ENCODE data around the gene OLFM1.
"Not testable (repeated sequence)": the region's sequence is repeated elsewhere in the genome, so short reads cannot be mapped to it uniquely, and the experiment has no call there.

The OLFM1 gene

DNA sequence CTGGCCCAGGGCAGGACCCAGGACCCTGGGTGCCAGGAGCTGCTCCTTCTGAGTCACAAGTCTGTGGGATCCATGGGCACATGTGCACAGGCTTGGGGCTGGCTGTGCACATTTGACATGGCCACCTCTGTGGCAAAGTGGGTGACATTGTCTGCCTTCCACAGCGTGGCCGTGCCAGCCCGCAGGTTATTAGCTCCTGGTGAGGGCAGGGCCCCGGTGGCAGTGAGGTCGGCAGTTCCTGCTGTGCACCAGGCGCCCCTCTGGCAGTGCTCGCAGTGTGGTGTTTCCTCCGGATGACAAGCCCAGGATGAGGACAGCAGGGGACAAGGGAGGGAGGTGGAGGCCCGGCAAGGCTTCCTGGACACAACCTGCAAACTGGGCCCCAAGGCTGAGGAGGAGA lies 60.5 kb downstream of the OLFM1 start:
- no peaks in the 10 kb centered on the region for H3K4me1 ChIP-seq (ENCODE audit: low read length)
- H3K36me3 ChIP-seq (replicated peaks; ENCODE audit: low read depth, low read length), result no peaks in the 10 kb centered on the region
- H3K79me2 ChIP-seq (ENCODE audit: low read length), result no peaks in the 10 kb centered on the region
- TF ChIP-seq, protein P1, sequence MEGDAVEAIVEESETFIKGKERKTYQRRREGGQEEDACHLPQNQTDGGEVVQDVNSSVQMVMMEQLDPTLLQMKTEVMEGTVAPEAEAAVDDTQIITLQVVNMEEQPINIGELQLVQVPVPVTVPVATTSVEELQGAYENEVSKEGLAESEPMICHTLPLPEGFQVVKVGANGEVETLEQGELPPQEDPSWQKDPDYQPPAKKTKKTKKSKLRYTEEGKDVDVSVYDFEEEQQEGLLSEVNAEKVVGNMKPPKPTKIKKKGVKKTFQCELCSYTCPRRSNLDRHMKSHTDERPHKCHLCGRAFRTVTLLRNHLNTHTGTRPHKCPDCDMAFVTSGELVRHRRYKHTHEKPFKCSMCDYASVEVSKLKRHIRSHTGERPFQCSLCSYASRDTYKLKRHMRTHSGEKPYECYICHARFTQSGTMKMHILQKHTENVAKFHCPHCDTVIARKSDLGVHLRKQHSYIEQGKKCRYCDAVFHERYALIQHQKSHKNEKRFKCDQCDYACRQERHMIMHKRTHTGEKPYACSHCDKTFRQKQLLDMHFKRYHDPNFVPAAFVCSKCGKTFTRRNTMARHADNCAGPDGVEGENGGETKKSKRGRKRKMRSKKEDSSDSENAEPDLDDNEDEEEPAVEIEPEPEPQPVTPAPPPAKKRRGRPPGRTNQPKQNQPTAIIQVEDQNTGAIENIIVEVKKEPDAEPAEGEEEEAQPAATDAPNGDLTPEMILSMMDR (IDR thresholded peaks at IDR 0.05; ENCODE audit: low read depth, low read length), result no peak
- TF ChIP-seq EZH2phosphoT487 (IDR thresholded peaks at IDR 0.05; ENCODE audit: low read depth), result no peak
- no peaks in the 10 kb centered on the region for H3K9me3 ChIP-seq (ENCODE audit: insufficient read depth, low read length)
- H3K27ac ChIP-seq (ENCODE audit: low read length), result no peak overlapping the region
- no peaks in the 10 kb centered on the region for H4K20me1 ChIP-seq (ENCODE audit: insufficient read depth, low read length)
- no peaks in the 10 kb centered on the region for H3K27me3 ChIP-seq (ENCODE audit: low read depth, low read length)
- H3K4me3 ChIP-seq (ENCODE audit: low read length), result no peak overlapping the region
- no peak overlapping the region for H3K9ac ChIP-seq (ENCODE audit: low read length)
- H3K4me2 ChIP-seq (ENCODE audit: low read length), result no peak overlapping the region
- H2AFZ ChIP-seq (ENCODE audit: low read depth, low read length), result no peak overlapping the region

- no peak overlapping the region for H3K4me2 ChIP-seq (ENCODE audit: low read length)
- no peak for TF ChIP-seq EZH2phosphoT487 (IDR thresholded peaks at IDR 0.05; ENCODE audit: low read depth)
- TF ChIP-seq, protein P1 (IDR thresholded peaks at IDR 0.05; ENCODE audit: low read depth, low read length), result no peak
- no peak overlapping the region for H2AFZ ChIP-seq (ENCODE audit: low read depth, low read length)
- H3K36me3 ChIP-seq (replicated peaks; ENCODE audit: low read depth, low read length), result no peaks in the 10 kb centered on the region
- no peaks in the 10 kb centered on the region for H3K9me3 ChIP-seq (ENCODE audit: insufficient read depth, low read length)
- H3K79me2 ChIP-seq (ENCODE audit: low read length), result no peaks in the 10 kb centered on the region
- H3K9ac ChIP-seq (ENCODE audit: low read length), result no peak overlapping the region
- H3K4me3 ChIP-seq (ENCODE audit: low read length), result no peak overlapping the region
- H3K4me1 ChIP-seq (ENCODE audit: low read length), result no peaks in the 10 kb centered on the region
- H3K27me3 ChIP-seq (ENCODE audit: low read depth, low read length), result no peaks in the 10 kb centered on the region
- no peak overlapping the region for H3K27ac ChIP-seq (ENCODE audit: low read length)
- no peaks in the 10 kb centered on the region for H4K20me1 ChIP-seq (ENCODE audit: insufficient read depth, low read length)
Measured at GRCh38 chr9:135148386-135148785, 60.9 kb downstream of the OLFM1 start.

GRCh38 chr9:135149901-135150300 lies 62.4 kb downstream of the OLFM1 start:
- H2AFZ ChIP-seq (ENCODE audit: low read depth, low read length); H3K9me3 ChIP-seq (ENCODE audit: insufficient read depth, low read length); H3K27ac ChIP-seq (ENCODE audit: low read length); H3K4me1 ChIP-seq (ENCODE audit: low read length); H3K4me2 ChIP-seq (ENCODE audit: low read length); H3K79me2 ChIP-seq (ENCODE audit: low read length); H4K20me1 ChIP-seq (ENCODE audit: insufficient read depth, low read length); H3K9ac ChIP-seq (ENCODE audit: low read length); H3K27me3 ChIP-seq (ENCODE audit: low read depth, low read length); H3K4me3 ChIP-seq (ENCODE audit: low read length); H3K36me3 ChIP-seq (replicated peaks; ENCODE audit: low read depth, low read length): not testable (repeated sequence)

- Histone ChIP-seq H2AFZ (ENCODE audit: low read depth, low read length) (no peak overlapping the region), H3K9me3 (ENCODE audit: insufficient read depth, low read length) (no peaks in the 10 kb centered on the region), H3K9ac (ENCODE audit: low read length) (no peak overlapping the region), H3K4me2 (ENCODE audit: low read length) (no peak overlapping the region), H3K4me1 (ENCODE audit: low read length) (no peaks in the 10 kb centered on the region), H3K27me3 (ENCODE audit: low read depth, low read length) (no peaks in the 10 kb centered on the region), H3K79me2 (ENCODE audit: low read length) (no peaks in the 10 kb centered on the region), H3K4me3 (ENCODE audit: low read length) (no peak overlapping the region), H3K36me3 (replicated peaks; ENCODE audit: low read depth, low read length) (no peaks in the 10 kb centered on the region), H4K20me1 (ENCODE audit: insufficient read depth, low read length) (no peaks in the 10 kb centered on the region), H3K27ac (ENCODE audit: low read length) (no peak overlapping the region)
- TF ChIP-seq, protein P1 (IDR thresholded peaks at IDR 0.05; ENCODE audit: low read depth, low read length), result no peak
- no peak for TF ChIP-seq EZH2phosphoT487 (IDR thresholded peaks at IDR 0.05; ENCODE audit: low read depth)
Measured at GRCh38 chr9:135150981-135151380, 63.5 kb downstream of the OLFM1 start.
